HepG2 (cell line): Measurements from ENCODE around the gene CATSPERD. TPM values are rescaled to one million over a fixed set of nuclear protein-coding genes. Genes with fewer than 3 reads are reported as not detected.

Experiments used
- CTCF ChIP-seq: sonication (generic); formaldehyde crosslinking; IDR thresholded peaks from 2 replicates; pipeline ENCODE4 v1.5.0; 2020; ENCODE audit warnings: mild to moderate bottlenecking, missing genetic modification reagents, moderate library complexity
- DNMT1 ChIP-seq: sonication (generic); formaldehyde crosslinking; IDR thresholded peaks from 2 replicates; pipeline ENCODE4 v1.5.1; 2020; ENCODE audit warnings: mild to moderate bottlenecking, missing genetic modification reagents
- GATAD2A ChIP-seq: IDR thresholded peaks from 2 replicates; pipeline ENCODE4 v1.6.1; 2016
- GPBP1L1 ChIP-seq: sonication (generic); formaldehyde crosslinking; IDR thresholded peaks from 2 replicates; pipeline ENCODE4 v1.5.0; 2020; ENCODE audit warnings: mild to moderate bottlenecking, missing genetic modification reagents
- HDAC1 ChIP-seq: sonication (generic); formaldehyde crosslinking; IDR thresholded peaks from 2 replicates; pipeline ENCODE4 v1.5.1; 2020; ENCODE audit warnings: mild to moderate bottlenecking, missing genetic modification reagents
- HNRNPL ChIP-seq: fragments of 200-400 bp; formaldehyde crosslinking; IDR thresholded peaks from 2 replicates; pipeline ENCODE4 v1.6.1; 2017; ENCODE audit warnings: mild to moderate bottlenecking, low read depth, low read length
- PAX8 ChIP-seq: sonication (generic); formaldehyde crosslinking; IDR thresholded peaks from 2 replicates; pipeline ENCODE4 v1.8.0; 2022; ENCODE audit warnings: mild to moderate bottlenecking, missing genetic modification reagents, borderline replicate concordance
- PAXIP1 ChIP-seq: sonication (generic); formaldehyde crosslinking; conservative IDR thresholded peaks from 2 replicates; pipeline ENCODE4 v1.4.0; 2020; ENCODE audit warnings: mild to moderate bottlenecking, missing genetic modification reagents, moderate library complexity
- TARDBP ChIP-seq: sonication (generic); formaldehyde crosslinking; IDR thresholded peaks from 2 replicates; pipeline ENCODE4 v1.8.0; 2022; ENCODE audit warnings: mild to moderate bottlenecking, missing genetic modification reagents
- TEAD3 ChIP-seq: optimal IDR thresholded peaks from 2 replicates; pipeline ENCODE3; 2016; ENCODE audit warnings: borderline replicate concordance
- ZBTB34 ChIP-seq: sonication (generic); formaldehyde crosslinking; IDR thresholded peaks from 2 replicates; pipeline ENCODE4 v1.8.0; 2022; ENCODE audit warnings: mild to moderate bottlenecking, missing genetic modification reagents
- ZBTB38 ChIP-seq: sonication (generic); formaldehyde crosslinking; IDR thresholded peaks from 2 replicates; pipeline ENCODE4 v1.5.1; 2020; ENCODE audit warnings: mild to moderate bottlenecking, missing genetic modification reagents
- ZFP36L2 ChIP-seq: sonication (generic); formaldehyde crosslinking; IDR thresholded peaks from 2 replicates; pipeline ENCODE4 v1.4.0; 2020; ENCODE audit warnings: missing genetic modification reagents
- ZNF12 ChIP-seq: sonication (generic); formaldehyde crosslinking; IDR thresholded peaks from 2 replicates; pipeline ENCODE4 v1.5.0; 2020; ENCODE audit warnings: missing genetic modification reagents
- ZNF574 ChIP-seq: sonication (generic); formaldehyde crosslinking; IDR thresholded peaks from 2 replicates; pipeline ENCODE4 v1.4.0; 2020; ENCODE audit warnings: missing genetic modification reagents
- ZNF605 ChIP-seq: sonication (generic); formaldehyde crosslinking; IDR thresholded peaks from 2 replicates; pipeline ENCODE4 v1.8.0; 2022; ENCODE audit warnings: mild to moderate bottlenecking, missing genetic modification reagents
- ZNF891 ChIP-seq: sonication (generic); formaldehyde crosslinking; IDR thresholded peaks from 2 replicates; pipeline ENCODE4 v1.5.0; 2020; ENCODE audit warnings: mild to moderate bottlenecking, missing genetic modification reagents
- polyA plus RNA-seq, 8 experiments: library from polyadenylated mRNA; depleted of rRNA in 3 of 8; stranded (reverse) in 7 of 8; unstranded in 1 of 8; fragments of >200 nt; fragmentation: Illumina TruSeq in 4 of 8; extraction: Trizol in 4 of 8; gene quantifications; 2 replicates each; pipeline versions ENCODE4 v1.2.1 to v1.2.3, GENCODE V29; 2011 to 2016; ENCODE audit warnings: low read depth in 4 of 8, missing spikeins in 1 of 8, mixed read lengths in 1 of 8; ENCODE audit not compliant: insufficient read depth in 1 of 8
- total RNA-seq, 5 experiments: library from RNA; depleted of rRNA; stranded (reverse); fragments of >200 nt; fragmentation: Illumina TruSeq; extraction: Trizol; gene quantifications; 2 replicates each; pipeline ENCODE4 v1.2.3, GENCODE V29; 2016; ENCODE audit warnings: low read depth in 1 of 5

Gene CATSPERD
- total and polyA plus RNA-seq, 2 of the 13 experiments (the other 11 are each of a cell fraction or from before 2014, with no cell fraction given) = 0.04 TPM; not detected in 1

DNA sequence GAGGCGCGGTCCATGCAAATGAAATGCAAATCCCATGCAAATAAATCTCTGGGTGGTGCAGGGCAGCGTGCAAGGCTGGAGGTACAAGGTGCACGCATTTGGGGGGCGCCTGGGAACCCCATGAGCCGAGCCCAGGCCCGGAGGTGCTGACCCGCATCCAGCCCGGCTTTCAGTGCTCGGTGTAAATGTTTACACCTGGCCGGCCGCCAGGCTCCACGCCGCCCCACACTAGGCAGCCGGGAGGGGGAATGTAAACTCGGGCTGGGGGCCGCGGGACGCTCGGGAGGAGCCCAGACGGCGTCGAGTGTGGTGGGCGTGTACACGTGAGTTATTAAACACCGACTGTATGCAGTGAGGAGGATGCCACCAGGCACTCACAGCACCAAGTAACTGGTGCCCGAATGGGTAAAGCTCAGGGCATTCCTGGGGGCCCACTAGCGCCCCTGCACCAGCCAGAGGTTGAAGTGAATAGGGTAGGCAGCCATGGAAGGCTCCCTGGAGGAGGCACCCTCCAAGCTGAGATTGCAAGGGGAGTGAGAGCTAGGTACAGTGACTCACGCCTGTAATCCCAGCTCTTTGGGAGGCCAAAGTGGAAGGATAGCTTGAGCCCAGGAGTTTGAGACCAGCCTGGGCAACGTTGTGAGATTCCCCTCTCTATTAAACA is 101.9 kb downstream of the CATSPERD start (continued):
- TF ChIP-seq ZBTB38 (peak; percentile 45; the same call in 1 of the 2 replicates), GATAD2A (CRISPR knock-in tag) (peak; percentile 36), HDAC1 (CRISPR knock-in tag) (peak; percentile 28; the same call in 1 of the 2 replicates), ZNF891 (CRISPR knock-in tag) (0 out of 2 replicates have a peak, but pooled peaks have one; percentile 19), CTCF (CRISPR knock-in tag) (peak; percentile 30; the same call in 1 of the 2 replicates), ZNF574 (CRISPR knock-in tag) (peak; percentile 8; the same call in 1 of the 2 replicates), ZFP36L2 (CRISPR knock-in tag) (no peak), HNRNPL (peak; percentile 79; the same call in 1 of the 2 replicates), ZNF12 (CRISPR knock-in tag) (no peak), ZNF605 (CRISPR knock-in tag) (peak; percentile 35; the same call in 1 of the 2 replicates), TARDBP (peak; percentile 50; the same call in 1 of the 2 replicates), GPBP1L1 (no peak), ZBTB34 (CRISPR knock-in tag) (no peak), DNMT1 (no peak), PAX8 (CRISPR knock-in tag) (no peak), TEAD3 (CRISPR knock-in tag) (peak; percentile 57), PAXIP1 (CRISPR knock-in tag) (peak; percentile 42; the same call in 1 of the 2 replicates)
